Left lung (tissue), 10 donors: ENCODE data around the gene NPHS1. TPM values are rescaled to one million over a fixed set of nuclear protein-coding genes. Genes with fewer than 3 reads are reported as not detected.
A peak's percentile ranks its signal among the peaks of the same experiment; 100 is the strongest.

Experiments
- ATAC-seq: fragments of 200-7000 bp; cut with Tn5 transposase; one replicate; pipeline ENCODE4 v1.9.1; 2020; ENCODE audit warnings: moderate library complexity
- DNase-seq, 4 donors: peaks; one replicate each; pipeline ENCODE4 v3.0.0-alpha.2; 2013 to 2020
- H3K27ac ChIP-seq, 2 donors: fragments of 200-600 bp; sonication (generic) in 1 of 2; one replicate each; pipeline versions ENCODE4 v1.5.0 to v1.8.0; 2020 to 2021
- H3K27me3 ChIP-seq, 2 donors: fragments of 200-600 bp; sonication (generic) in 1 of 2; one replicate each; pipeline versions ENCODE4 v1.5.0 to v1.8.0; 2020 to 2021
- H3K36me3 ChIP-seq, 2 donors: fragments of 200-600 bp; sonication (generic) in 1 of 2; one replicate each; pipeline versions ENCODE4 v1.5.0 to v1.8.0; 2020 to 2021
- H3K4me1 ChIP-seq, 2 donors: fragments of 200-600 bp; one replicate each; pipeline ENCODE4 v1.8.0; 2021
- H3K4me3 ChIP-seq, 2 donors: fragments of 200-600 bp; sonication (generic) in 1 of 2; one replicate each; pipeline versions ENCODE4 v1.5.0 to v1.8.0; 2020 to 2021; ENCODE audit warnings: mild to moderate bottlenecking in 1 of 2
- H3K9me3 ChIP-seq, 2 donors: fragments of 200-600 bp; sonication (generic) in 1 of 2; one replicate each; pipeline versions ENCODE4 v1.5.0 to v1.8.0; 2020 to 2021
- CTCF ChIP-seq, 2 donors: fragments of 200-600 bp; sonication (generic) in 1 of 2; IDR thresholded peaks; one replicate each; pipeline versions ENCODE4 v1.5.0 to v1.8.0; 2021; ENCODE audit warnings: antibody characterized with exemption in 2 of 2
- intact Hi-C, 2 donors: fragments of 100-400 bp; cut with DNase I; formaldehyde crosslinking; loops; one replicate each; pipeline versions ENCODE4 v1.11.2 to v1.14.2; 2022
- polyA plus RNA-seq, 6 donors: library from polyadenylated mRNA; unstranded; fragments of 120-200 nt; gene quantifications; one replicate each; pipeline ENCODE4 v1.2.1, GENCODE V29; 2013; ENCODE audit not compliant: insufficient read length in 6 of 6
- total RNA-seq, 2 donors: library from RNA; stranded (reverse); fragmentation: NEBNext Ultra II Directional; extraction: Animal tissue kit (Norgen Biotek cat#: 25700); gene quantifications; one replicate each; pipeline ENCODE4 v1.2.1, GENCODE V29; 2021
- donor health status: DM: no; HTN: yes; CAD: no.
- donor health status: DM: no; HTN: no; CAD: no.

The NPHS1 gene
- total and polyA plus RNA-seq, 8 donors = 0.08 to 2.0 (median 0.99) TPM; not detected in 1

DNA sequence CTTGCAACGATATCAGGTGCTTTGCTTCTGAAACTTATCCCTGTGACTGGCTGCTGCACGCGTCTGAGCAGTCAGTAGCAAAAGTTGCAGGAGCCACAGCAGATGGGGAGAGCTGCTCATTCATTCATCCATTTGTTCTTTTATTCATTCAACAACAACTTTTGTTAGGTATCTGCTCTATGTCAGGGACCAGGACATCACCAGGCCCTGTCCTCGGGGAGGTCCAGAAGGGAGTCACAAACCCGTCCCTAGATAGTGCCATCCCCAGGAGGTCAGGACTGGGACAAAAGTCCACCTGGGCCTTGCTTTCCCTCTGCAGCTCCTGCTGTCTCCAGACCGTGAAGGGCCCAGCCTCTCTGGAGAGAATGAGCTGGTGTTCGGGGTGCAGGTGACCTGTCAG, 74.3 kb downstream of the NPHS1 start:
- Histone ChIP-seq H3K27me3 (no peaks in the 10 kb centered on the region), H3K4me3 (no peak overlapping the region), H3K4me1 (peaks cover 0 to 17% of the 10 kb centered on the region in 2 donors), H3K9me3 (no peaks in the 10 kb centered on the region), H3K27ac (no peak overlapping the region), H3K36me3 (peaks cover 0 to 42% of the 10 kb centered on the region in 2 donors)
- DNase-seq (no peak), ATAC-seq (no peak)
- intact Hi-C loops = no loop called here
- TF ChIP-seq CTCF (IDR thresholded peaks at IDR 0.05) = no peak

DNA sequence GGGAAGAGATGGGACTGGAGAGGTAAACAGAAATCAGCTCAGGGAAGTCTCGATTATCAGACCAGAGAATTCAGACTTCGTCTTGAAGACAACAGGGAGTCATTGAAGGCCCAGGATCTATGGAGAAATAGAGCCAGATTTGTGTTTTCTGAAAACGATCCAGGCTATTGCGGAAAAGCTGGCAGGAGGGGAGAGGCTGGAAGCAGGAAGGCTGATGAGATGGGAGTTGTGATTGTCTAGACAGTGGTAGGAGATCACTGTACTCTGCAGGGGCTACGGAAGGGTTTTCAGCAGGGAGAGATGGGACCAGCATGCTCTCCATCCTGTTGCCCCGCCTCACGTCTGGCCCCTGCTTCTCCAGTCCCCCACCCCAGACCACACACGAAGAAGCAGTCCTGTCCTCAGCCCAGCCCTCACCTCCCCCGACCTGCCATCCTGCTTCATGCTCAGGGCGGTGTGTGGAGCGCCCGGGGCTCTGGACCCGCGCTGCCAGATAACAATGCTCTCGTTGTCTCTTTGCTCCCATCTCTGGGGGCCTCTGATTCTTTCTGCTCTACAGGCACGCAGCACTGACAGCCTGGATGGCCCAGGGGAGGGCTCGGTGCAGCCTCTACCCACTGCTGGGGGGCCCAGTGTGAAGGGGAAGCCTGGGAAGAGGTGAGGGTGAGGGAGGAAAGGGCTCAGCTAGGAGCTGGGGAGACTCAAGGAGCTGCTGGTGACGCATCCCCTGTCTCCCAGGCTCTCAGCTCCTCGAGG, 75.0 kb downstream of the NPHS1 start:
- intact Hi-C loops = no loop called here
- Histone ChIP-seq H3K4me3 (no peak overlapping the region), H3K4me1 (peaks cover 0 to 17% of the 10 kb centered on the region in 2 donors), H3K27me3 (no peaks in the 10 kb centered on the region), H3K36me3 (peaks cover 0 to 35% of the 10 kb centered on the region in 2 donors), H3K27ac (no peak overlapping the region), H3K9me3 (no peaks in the 10 kb centered on the region)
- ATAC-seq = no peak
- no peak for DNase-seq
- TF ChIP-seq CTCF (IDR thresholded peaks at IDR 0.05) = no peak

- intact Hi-C loops = no loop called here
- peak overlapping the region; percentile 86 to 93 for H3K4me3 ChIP-seq
- peaks cover 0 to 17% of the 10 kb centered on the region in 2 donors for H3K4me1 ChIP-seq
Measured at GRCh38 chr19:35776102-35776788, 76.1 kb downstream of the NPHS1 start.

More at GRCh38 chr19:35776102-35776788, 76.1 kb downstream of the NPHS1 start:
- DNase-seq (no peak), ATAC-seq (no peak)
- no peak for TF ChIP-seq CTCF (IDR thresholded peaks at IDR 0.05)
- H3K27ac ChIP-seq = no peak overlapping the region
- H3K36me3 ChIP-seq = peaks cover 0 to 25% of the 10 kb centered on the region in 2 donors
- H3K9me3 ChIP-seq = no peaks in the 10 kb centered on the region
- H3K27me3 ChIP-seq = no peaks in the 10 kb centered on the region

Other genes with a start within 250 kb of the NPHS1 start
- 10 to 100 TPM; 12.1 to 12.7 TPM for gene HAUS5, start 239.8 kb downstream of the NPHS1 start, total RNA-seq
- 10 to 100 TPM; 22.5 to 32.7 (median 26.7) TPM for gene HAUS5, start 239.8 kb downstream of the NPHS1 start, polyA plus RNA-seq
- gene RBM42, start 223.5 kb downstream of the NPHS1 start, total RNA-seq = 10 to 100 TPM; 57.8 to 64.1 TPM
- 10 to 100 TPM; 48.4 to 67.0 (median 61.3) TPM for gene RBM42, start 223.5 kb downstream of the NPHS1 start, polyA plus RNA-seq
- gene ETV2, start 210.8 kb downstream of the NPHS1 start, total RNA-seq = 1 to 10 TPM in 1 of 2 donors, under 1 TPM in 1; 0.79 to 1.0 TPM
- 1 to 10 TPM; 1.5 to 3.5 (median 2.2) TPM for gene ETV2, start 210.8 kb downstream of the NPHS1 start, polyA plus RNA-seq
- gene COX6B1, start 204.2 kb downstream of the NPHS1 start, total RNA-seq = 100 to 1,000 TPM; 291 to 295 TPM
- gene COX6B1, start 204.2 kb downstream of the NPHS1 start, polyA plus RNA-seq = 100 to 1,000 TPM; 199 to 261 (median 234) TPM
- gene UPK1A, start 186.0 kb downstream of the NPHS1 start, total RNA-seq = not detected
- gene UPK1A, start 186.0 kb downstream of the NPHS1 start, polyA plus RNA-seq = under 1 TPM in 4 of 6 donors, not detected in 2; 0.18 to 0.48 (median 0.30) TPM
- under 1 TPM; 0.15 to 0.31 TPM for gene ZBTB32, start 147.9 kb downstream of the NPHS1 start, total RNA-seq
- gene ZBTB32, start 147.9 kb downstream of the NPHS1 start, polyA plus RNA-seq = under 1 TPM; 0.32 to 0.94 (median 0.50) TPM
- gene KMT2B, start 134.5 kb downstream of the NPHS1 start, total RNA-seq = 10 to 100 TPM; 29.4 to 39.1 TPM
- gene KMT2B, start 134.5 kb downstream of the NPHS1 start, polyA plus RNA-seq = 10 to 100 TPM; 27.9 to 38.0 (median 33.9) TPM
- 10 to 100 TPM; 14.1 to 25.8 TPM for gene IGFLR1, start 110.1 kb downstream of the NPHS1 start, total RNA-seq
- gene IGFLR1, start 110.1 kb downstream of the NPHS1 start, polyA plus RNA-seq = 1 to 10 TPM; 2.0 to 6.1 (median 5.1) TPM
- 10 to 100 TPM; 15.2 to 16.6 TPM for gene U2AF1L4, start 107.1 kb downstream of the NPHS1 start, total RNA-seq
- 10 to 100 TPM; 16.0 to 20.5 (median 17.7) TPM for gene U2AF1L4, start 107.1 kb downstream of the NPHS1 start, polyA plus RNA-seq
- gene PSENEN, start 106.9 kb downstream of the NPHS1 start, total RNA-seq = 10 to 100 TPM; 59.6 to 90.3 TPM
- 10 to 100 TPM; 39.6 to 59.7 (median 46.9) TPM for gene PSENEN, start 106.9 kb downstream of the NPHS1 start, polyA plus RNA-seq
- 1 to 10 TPM; 6.6 to 9.9 TPM for gene LIN37, start 103.9 kb downstream of the NPHS1 start, total RNA-seq
- 10 to 100 TPM; 11.0 to 14.5 (median 12.7) TPM for gene LIN37, start 103.9 kb downstream of the NPHS1 start, polyA plus RNA-seq
- 10 to 100 TPM; 38.3 to 39.7 TPM for gene HSPB6, start 95.5 kb downstream of the NPHS1 start, total RNA-seq
- 10 to 100 TPM; 51.8 to 91.7 (median 71.3) TPM for gene HSPB6, start 95.5 kb downstream of the NPHS1 start, polyA plus RNA-seq
- 10 to 100 TPM; 21.8 to 22.2 TPM for gene PROSER3, start 94.3 kb downstream of the NPHS1 start, total RNA-seq
- gene PROSER3, start 94.3 kb downstream of the NPHS1 start, polyA plus RNA-seq = 10 to 100 TPM; 19.0 to 21.4 (median 20.8) TPM
- 10 to 100 TPM; 11.4 to 11.9 TPM for gene ARHGAP33, start 76.9 kb downstream of the NPHS1 start, total RNA-seq
- gene ARHGAP33, start 76.9 kb downstream of the NPHS1 start, polyA plus RNA-seq = 10 to 100 TPM; 23.7 to 35.6 (median 29.4) TPM
- gene PRODH2, start 39.7 kb downstream of the NPHS1 start, total RNA-seq = not detected
- under 1 TPM in 3 of 6 donors, not detected in 3; 0.15 to 0.31 (median 0.16) TPM for gene PRODH2, start 39.7 kb downstream of the NPHS1 start, polyA plus RNA-seq
- gene KIRREL2, start 4.4 kb upstream of the NPHS1 start, total RNA-seq = under 1 TPM in 1 of 2 donors, not detected in 1; 0.08 TPM
- gene KIRREL2, start 4.4 kb upstream of the NPHS1 start, polyA plus RNA-seq = 1 to 10 TPM in 5 of 6 donors, under 1 TPM in 1; 0.76 to 3.5 (median 2.4) TPM
- 1 to 10 TPM; 3.0 to 8.6 TPM for gene APLP1, start 16.1 kb upstream of the NPHS1 start, total RNA-seq
- 10 to 100 TPM in 1 of 6 donors, 1 to 10 TPM in 5; 8.0 to 11.0 (median 9.3) TPM for gene APLP1, start 16.1 kb upstream of the NPHS1 start, polyA plus RNA-seq
- gene NFKBID, start 48.0 kb upstream of the NPHS1 start, total RNA-seq = 10 to 100 TPM; 11.8 to 19.1 TPM
- gene NFKBID, start 48.0 kb upstream of the NPHS1 start, polyA plus RNA-seq = 1 to 10 TPM; 3.7 to 9.5 (median 7.2) TPM
- 10 to 100 TPM; 24.7 to 26.0 TPM for gene HCST, start 50.0 kb upstream of the NPHS1 start, total RNA-seq
- 1 to 10 TPM; 3.6 to 5.9 (median 4.4) TPM for gene HCST, start 50.0 kb upstream of the NPHS1 start, polyA plus RNA-seq
- gene TYROBP, start 55.8 kb upstream of the NPHS1 start, total RNA-seq = 100 to 1,000 TPM; 205 to 407 TPM
- gene TYROBP, start 55.8 kb upstream of the NPHS1 start, polyA plus RNA-seq = 10 to 100 TPM; 12.3 to 15.7 (median 13.3) TPM
- gene LRFN3, start 83.9 kb upstream of the NPHS1 start, total RNA-seq = 10 to 100 TPM; 12.2 to 14.8 TPM
- 10 to 100 TPM in 3 of 6 donors, 1 to 10 TPM in 3; 8.0 to 13.6 (median 11.1) TPM for gene LRFN3, start 83.9 kb upstream of the NPHS1 start, polyA plus RNA-seq
- gene SDHAF1, start 142.7 kb upstream of the NPHS1 start, total RNA-seq = 10 to 100 TPM; 14.0 to 16.5 TPM
- gene SDHAF1, start 142.7 kb upstream of the NPHS1 start, polyA plus RNA-seq = 10 to 100 TPM in 5 of 6 donors, 1 to 10 TPM in 1; 9.4 to 13.3 (median 10.9) TPM
- gene SYNE4, start 156.3 kb upstream of the NPHS1 start, total RNA-seq = 10 to 100 TPM; 11.2 to 13.1 TPM
- gene SYNE4, start 156.3 kb upstream of the NPHS1 start, polyA plus RNA-seq = 10 to 100 TPM in 1 of 6 donors, 1 to 10 TPM in 5; 6.8 to 10.4 (median 8.2) TPM
- gene ALKBH6, start 161.7 kb upstream of the NPHS1 start, total RNA-seq = 10 to 100 TPM; 19.3 to 22.7 TPM
- 10 to 100 TPM; 16.8 to 21.0 (median 19.2) TPM for gene ALKBH6, start 161.7 kb upstream of the NPHS1 start, polyA plus RNA-seq
- gene CLIP3, start 180.4 kb upstream of the NPHS1 start, total RNA-seq = 10 to 100 TPM in 1 of 2 donors, 1 to 10 TPM in 1; 5.8 to 16.6 TPM
- gene CLIP3, start 180.4 kb upstream of the NPHS1 start, polyA plus RNA-seq = 10 to 100 TPM; 22.4 to 33.0 (median 31.5) TPM
- 1 to 10 TPM; 7.1 to 7.2 TPM for gene THAP8, start 201.8 kb upstream of the NPHS1 start, total RNA-seq
- gene THAP8, start 201.8 kb upstream of the NPHS1 start, polyA plus RNA-seq = 1 to 10 TPM; 5.7 to 8.4 (median 6.9) TPM
- 1 to 10 TPM; 3.7 to 4.3 TPM for gene WDR62, start 202.4 kb upstream of the NPHS1 start, total RNA-seq
- gene WDR62, start 202.4 kb upstream of the NPHS1 start, polyA plus RNA-seq = 1 to 10 TPM; 4.0 to 6.7 (median 4.5) TPM